GM12878 (cell line): ENCODE measurements around the gene CNTRL. TPM values are rescaled to one million over a fixed set of nuclear protein-coding genes. Genes with fewer than 3 reads are reported as not detected.
A peak's percentile ranks its signal among the peaks of the same experiment; 100 is the strongest.
"Not testable (repeated sequence)": the region's sequence is repeated elsewhere in the genome, so short reads cannot be mapped to it uniquely, and the experiment has no call there.

Source experiments
- ATAC-seq: fragments of 200-7000 bp; cut with Tn5 transposase; 3 replicates; pipeline ENCODE4 v1.9.1; 2020; ENCODE audit warnings: mild to moderate bottlenecking, moderate library complexity
- BruUV-seq: library from RNA; stranded (reverse); fragments of 400-500 nt; replicated peaks from 2 replicates; lab custom pipeline; 2021; lab: Mats Ljungman, UMichigan
- CTCF ChIA-PET: fragments of 300-600 bp; sonication (Branson Sonifier 250); formaldehyde crosslinking; extraction: SDS; loops from one replicate; lab custom pipeline; 2021; ENCODE audit warnings: inconsistent platforms; lab: Yijun Ruan, JAX
- POLR2A ChIA-PET: fragments of 350-600 bp; formaldehyde crosslinking; extraction: SDS; loops from one replicate; lab custom pipeline; 2021; ENCODE audit warnings: inconsistent platforms; lab: Charles Lee
- RAD21 ChIA-PET: fragments of 300-600 bp; sonication (Branson Sonifier 250); formaldehyde crosslinking; loops from one replicate; lab custom pipeline; 2023; ENCODE audit warnings: antibody characterized with exemption; ENCODE audit not compliant: unreplicated experiment; lab: Charles Lee
- SMC1A ChIA-PET: fragments of 300-600 bp; sonication (Branson Sonifier 250); formaldehyde crosslinking; loops from one replicate; lab custom pipeline; 2023; ENCODE audit not compliant: unreplicated experiment, uncharacterized antibody; lab: Charles Lee
- DNase-seq: peaks from one replicate; pipeline ENCODE4 v3.0.0-alpha.2; 2011; ENCODE audit warnings: low read depth, low spot score
- FAIRE-seq: peaks from 3 replicates; lab custom pipeline; 2011; peaks lifted over from hg19 to GRCh38; lab: Jason Lieb, UNC
- H2AFZ ChIP-seq: 2 replicates; pipeline ENCODE4 v1.6.0; 2011; ENCODE audit warnings: low read depth, low read length, control low read depth; ENCODE audit not compliant: control insufficient read depth
- H3K27ac ChIP-seq: 2 replicates; pipeline ENCODE4 v1.5.1; 2011; ENCODE audit warnings: control low read depth; ENCODE audit not compliant: control insufficient read depth, insufficient read depth
- H3K27me3 ChIP-seq, 2 experiments: replicated peaks in 1 of 2; 2 replicates each; pipeline versions ENCODE4 v1.6.0 to v1.6.1; 2011; ENCODE audit warnings: low read length in 1 of 2; ENCODE audit not compliant: control insufficient read depth in 2 of 2, insufficient read depth in 2 of 2
- H3K36me3 ChIP-seq, 2 experiments: 2 replicates each; pipeline ENCODE4 v1.5.1; 2011; ENCODE audit warnings: low read length in 1 of 2; ENCODE audit not compliant: control insufficient read depth in 2 of 2, insufficient read depth in 2 of 2
- H3K4me1 ChIP-seq: 2 replicates; pipeline ENCODE4 v1.6.1; 2011; ENCODE audit warnings: mild to moderate bottlenecking, low read length, moderate library complexity, mixed read lengths; ENCODE audit not compliant: control insufficient read depth, insufficient read depth
- H3K4me2 ChIP-seq: 2 replicates; pipeline ENCODE4 v1.6.0; 2011; ENCODE audit warnings: control low read depth; ENCODE audit not compliant: control insufficient read depth, insufficient read depth
- H3K4me3 ChIP-seq: fragments of 200-600 bp; sonication (generic); 2 replicates; pipeline ENCODE4 v1.5.1; 2016
- H3K79me2 ChIP-seq: 2 replicates; pipeline ENCODE4 v1.6.0; 2011; ENCODE audit warnings: low read length; ENCODE audit not compliant: control insufficient read depth, insufficient read depth
- H3K9ac ChIP-seq: 2 replicates; pipeline ENCODE4 v1.8.0; 2011; ENCODE audit warnings: low read length, control low read depth, mixed read lengths; ENCODE audit not compliant: control insufficient read depth, insufficient read depth
- H3K9me3 ChIP-seq: replicated peaks from 3 replicates; pipeline ENCODE4 v1.5.1; 2011; ENCODE audit warnings: mild to moderate bottlenecking, low read length; ENCODE audit not compliant: control insufficient read depth, insufficient read depth
- H4K20me1 ChIP-seq: 2 replicates; pipeline ENCODE4 v1.6.0; 2011; ENCODE audit not compliant: control insufficient read depth, insufficient read depth
- CTCF ChIP-seq, 3 experiments: IDR thresholded peaks in 2 of 3; conservative IDR thresholded peaks in 1 of 3; 2 replicates each; pipeline ENCODE4 v1.5.1; 2011; ENCODE audit warnings: low read depth in 3 of 3, low read length in 3 of 3, mild to moderate bottlenecking in 3 of 3, control low read depth in 2 of 3, moderate library complexity in 2 of 3, inconsistent platforms in 1 of 3, mixed read lengths in 1 of 3; ENCODE audit not compliant: control insufficient read depth in 2 of 3, insufficient read depth in 1 of 3; ENCODE audit errors: extremely low read depth in 1 of 3
- FOXK2 ChIP-seq: fragments of 450-650 bp; IDR thresholded peaks from 2 replicates; pipeline ENCODE4 v1.6.1; 2017; ENCODE audit warnings: mild to moderate bottlenecking, moderate library complexity
- MEF2B ChIP-seq: fragments of 450-650 bp; IDR thresholded peaks from 2 replicates; pipeline ENCODE4 v1.6.1; 2018; ENCODE audit warnings: mild to moderate bottlenecking, moderate library complexity; ENCODE audit not compliant: partially characterized antibody, poor library complexity, severe bottlenecking
- MXI1 ChIP-seq: fragments of 150-350 bp; IDR thresholded peaks from 2 replicates; pipeline ENCODE4 v1.6.1; 2011; ENCODE audit warnings: low read depth, mild to moderate bottlenecking, inconsistent platforms, low read length, improper control_type of control experiment
- SP1 ChIP-seq: IDR thresholded peaks from one replicate; pipeline ENCODE4 v1.6.1; 2011; ENCODE audit warnings: low read depth, low read length
- SPI1 ChIP-seq: IDR thresholded peaks from 2 replicates; pipeline ENCODE4 v1.6.1; 2011; ENCODE audit warnings: low read depth, mild to moderate bottlenecking, low read length, moderate library complexity, borderline replicate concordance; ENCODE audit not compliant: insufficient read depth
- SRF ChIP-seq, 2 experiments: IDR thresholded peaks; 2 replicates each; pipeline ENCODE4 v1.6.1; 2011; ENCODE audit warnings: low read depth in 2 of 2, low read length in 2 of 2, mild to moderate bottlenecking in 1 of 2, moderate library complexity in 1 of 2
- ZZZ3 ChIP-seq: IDR thresholded peaks from 2 replicates; pipeline ENCODE4 v1.6.1; 2011; ENCODE audit warnings: low read depth; ENCODE audit not compliant: control insufficient read depth, insufficient read length
- WGBS: methylation state at CpG from one replicate; pipeline ENCODE4 v1.1.6; 2016; ENCODE audit warnings: low lambda C conversion rate; ENCODE audit not compliant: insufficient replicate concordance, insufficient coverage; ENCODE audit errors: missing lambda C conversion rate; 5-methylcytosine and 5-hydroxymethylcytosine counted together
- in situ Hi-C: fragments of 300-500 bp; cut with MboI; formaldehyde crosslinking; loops from 9 replicates; pipeline ENCODE4 v1.14.3; 2018; ENCODE audit warnings: mixed read lengths
- intact Hi-C: fragments of 100-400 bp; cut with micrococcal nuclease; formaldehyde crosslinking; loops from one replicate; pipeline ENCODE4 v1.14.2; 2022; ENCODE audit not compliant: unreplicated experiment
- polyA plus RNA-seq, 11 experiments: library from polyadenylated mRNA; depleted of rRNA in 4 of 11; unstranded in 6 of 11; stranded (reverse) in 5 of 11; fragments of >200 nt; fragmentation: Nextera tagmentation in 4 of 11; fragmentation: Illumina TruSeq in 1 of 11; extraction: Ambion mirVana in 4 of 11; extraction: Trizol in 1 of 11; gene quantifications; 1 replicate in 1 of 11; 2 replicates in 10 of 11; pipeline versions ENCODE4 v1.2.1 to v1.2.3, GENCODE V29; 2011 to 2016; ENCODE audit warnings: inconsistent platforms in 2 of 11, missing spikeins in 2 of 11, low read depth in 1 of 11
- total RNA-seq, 4 experiments: library from RNA; depleted of rRNA in 3 of 4; stranded (reverse); fragments of >200 nt in 3 of 4; fragmentation: Illumina TruSeq in 1 of 4; extraction: Trizol in 1 of 4; gene quantifications; 2 replicates each; pipeline versions ENCODE4 v1.2.1 to v1.2.3, GENCODE V29; 2013 to 2021
- TF ChIP-seq, protein P1 (sequence below): fragments of 450-650 bp; IDR thresholded peaks from 2 replicates; pipeline ENCODE4 v1.6.1; 2017; ENCODE audit warnings: mild to moderate bottlenecking, moderate library complexity

CNTRL gene
- total and polyA plus RNA-seq, 10 of the 15 experiments (the other 5 are each of a cell fraction or from before 2014, with no cell fraction given) = 20.0 to 65.4 (median 38.8) TPM

DNA sequence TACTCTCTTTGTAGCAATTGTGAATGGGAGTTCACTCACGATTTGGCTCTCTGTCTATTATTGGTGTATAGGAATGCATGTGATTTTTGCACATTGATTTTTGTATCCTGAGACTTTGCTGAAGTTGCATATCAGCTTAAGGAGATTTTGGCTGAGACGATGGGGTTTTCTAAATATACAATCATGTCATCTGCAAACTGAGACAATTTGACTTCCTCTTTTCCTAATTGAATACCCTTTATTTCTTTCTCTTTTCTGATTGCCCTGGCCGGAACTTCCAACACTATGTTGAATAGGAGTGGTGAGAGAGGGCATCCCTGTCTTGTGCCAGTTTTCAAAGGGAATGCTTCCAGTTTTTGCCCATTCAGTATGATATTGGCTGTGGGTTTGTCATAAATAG, 54.6 kb downstream of the CNTRL start:
- H3K79me2 ChIP-seq, ATAC-seq, POLR2A ChIA-PET, H3K27me3 ChIP-seq, H3K4me3 ChIP-seq, H4K20me1 ChIP-seq, in situ Hi-C loops, RAD21 ChIA-PET, intact Hi-C loops, CTCF ChIA-PET, DNase-seq, H3K9me3 ChIP-seq, BruUV-seq, H3K9ac ChIP-seq, H2AFZ ChIP-seq, H3K4me2 ChIP-seq, FAIRE-seq, H3K4me1 ChIP-seq, H3K27ac ChIP-seq: not testable (repeated sequence)
- 10% methylated on average over 3 of the region's 3 CpGs for WGBS
- TF ChIP-seq SPI1 = peak; percentile 63
- peaks cover 7 to 17% of the 10 kb centered on the region in 2 experiments for H3K36me3 ChIP-seq
- SMC1A ChIA-PET = interaction anchor here (0.7 to 1.0 kb wide), 2 partner anchors 26 to 32 kb away, joined by 3 to 4 read pairs; no protein-coding TSS in a partner anchor

GRCh38 chr9:121133104-121133816, 58.5 kb downstream of the CNTRL start:
- Histone ChIP-seq H3K27ac (no peak overlapping the region), H4K20me1 (no peaks in the 10 kb centered on the region), H3K4me2 (no peak overlapping the region), H3K4me1 (no peaks in the 10 kb centered on the region), H3K9ac (no peak overlapping the region), H3K9me3 (no peaks in the 10 kb centered on the region), H3K79me2 (peaks cover 2% of the 10 kb centered on the region; the same call in 1 of the 2 replicates), H3K4me3 (no peak overlapping the region), H2AFZ (no peak overlapping the region), H3K36me3 (peaks cover 6 to 9% of the 10 kb centered on the region in 2 experiments; a peak in 3 of 4 replicates), H3K27me3 (no peaks in the 10 kb centered on the region)
- no peak for DNase-seq
- POLR2A ChIA-PET = interaction anchor here (1.2 kb wide), 1 partner anchor 11 kb away, joined by 5 read pairs; no protein-coding TSS in a partner anchor
- RAD21 ChIA-PET = interaction anchor here (1.3 kb wide), 1 partner anchor 12 kb away, joined by 4 read pairs; no protein-coding TSS in a partner anchor
- SMC1A ChIA-PET = interaction anchor here (1.2 to 1.4 kb wide), 2 partner anchors 9 to 53 kb away, joined by 3 read pairs; no protein-coding TSS in a partner anchor
- intact Hi-C loops (no loop called here), in situ Hi-C loops (no loop called here)
- 55% methylated on average over 19 of the region's 19 CpGs for WGBS
- CTCF ChIA-PET = interaction anchor here (1.3 to 1.4 kb wide), 2 partner anchors 68 to 377 kb away, joined by 3 to 5 read pairs; no protein-coding TSS in a partner anchor
- no TSS peak for BruUV-seq
- no peak for ATAC-seq
- no peak for FAIRE-seq
- TF ChIP-seq MEF2B = no peak
- TF ChIP-seq ZZZ3 = no peak
- no peak for TF ChIP-seq FOXK2
- TF ChIP-seq SRF (IDR thresholded peaks at IDR 0.05; ENCODE audit: low read depth in 2 of 2, low read length in 2 of 2) = no peak
- no peak for TF ChIP-seq CTCF (IDR thresholded peaks at IDR 0.05 in 2 of 3, conservative IDR thresholded peaks at IDR 0.05 in 1 of 3; ENCODE audit: control insufficient read depth in 2 of 3, extremely low read depth in 1 of 3, insufficient read depth in 1 of 3, low read depth in 3 of 3, low read length in 3 of 3)
- no peak for TF ChIP-seq SP1
- TF ChIP-seq MXI1 = no peak
- TF ChIP-seq, protein P1, sequence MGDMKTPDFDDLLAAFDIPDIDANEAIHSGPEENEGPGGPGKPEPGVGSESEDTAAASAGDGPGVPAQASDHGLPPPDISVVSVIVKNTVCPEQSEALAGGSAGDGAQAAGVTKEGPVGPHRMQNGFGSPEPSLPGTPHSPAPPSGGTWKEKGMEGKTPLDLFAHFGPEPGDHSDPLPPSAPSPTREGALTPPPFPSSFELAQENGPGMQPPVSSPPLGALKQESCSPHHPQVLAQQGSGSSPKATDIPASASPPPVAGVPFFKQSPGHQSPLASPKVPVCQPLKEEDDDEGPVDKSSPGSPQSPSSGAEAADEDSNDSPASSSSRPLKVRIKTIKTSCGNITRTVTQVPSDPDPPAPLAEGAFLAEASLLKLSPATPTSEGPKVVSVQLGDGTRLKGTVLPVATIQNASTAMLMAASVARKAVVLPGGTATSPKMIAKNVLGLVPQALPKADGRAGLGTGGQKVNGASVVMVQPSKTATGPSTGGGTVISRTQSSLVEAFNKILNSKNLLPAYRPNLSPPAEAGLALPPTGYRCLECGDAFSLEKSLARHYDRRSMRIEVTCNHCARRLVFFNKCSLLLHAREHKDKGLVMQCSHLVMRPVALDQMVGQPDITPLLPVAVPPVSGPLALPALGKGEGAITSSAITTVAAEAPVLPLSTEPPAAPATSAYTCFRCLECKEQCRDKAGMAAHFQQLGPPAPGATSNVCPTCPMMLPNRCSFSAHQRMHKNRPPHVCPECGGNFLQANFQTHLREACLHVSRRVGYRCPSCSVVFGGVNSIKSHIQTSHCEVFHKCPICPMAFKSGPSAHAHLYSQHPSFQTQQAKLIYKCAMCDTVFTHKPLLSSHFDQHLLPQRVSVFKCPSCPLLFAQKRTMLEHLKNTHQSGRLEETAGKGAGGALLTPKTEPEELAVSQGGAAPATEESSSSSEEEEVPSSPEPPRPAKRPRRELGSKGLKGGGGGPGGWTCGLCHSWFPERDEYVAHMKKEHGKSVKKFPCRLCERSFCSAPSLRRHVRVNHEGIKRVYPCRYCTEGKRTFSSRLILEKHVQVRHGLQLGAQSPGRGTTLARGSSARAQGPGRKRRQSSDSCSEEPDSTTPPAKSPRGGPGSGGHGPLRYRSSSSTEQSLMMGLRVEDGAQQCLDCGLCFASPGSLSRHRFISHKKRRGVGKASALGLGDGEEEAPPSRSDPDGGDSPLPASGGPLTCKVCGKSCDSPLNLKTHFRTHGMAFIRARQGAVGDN = no peak
